GM12874 (cell line): ENCODE results near the gene GALNT18.

ENCODE experiments used
- CTCF ChIP-seq: IDR thresholded peaks from 2 replicates; pipeline ENCODE4 v1.5.1; 2011; ENCODE audit warnings: low read depth, mild to moderate bottlenecking, control low read depth, low read length, moderate library complexity; ENCODE audit not compliant: insufficient read depth

The GALNT18 gene

GRCh38 chr11:11513422-11513821, 108.4 kb downstream of the GALNT18 start:
- no peak for TF ChIP-seq CTCF

- no peak for TF ChIP-seq CTCF
Observed at GRCh38 chr11:11512929-11513328, 108.9 kb downstream of the GALNT18 start.

GRCh38 chr11:11512502-11512901, 109.3 kb downstream of the GALNT18 start:
- TF ChIP-seq CTCF = no peak

GRCh38 chr11:11512090-11512489, 109.7 kb downstream of the GALNT18 start:
- TF ChIP-seq CTCF = no peak

GRCh38 chr11:11510939-11511338, 110.9 kb downstream of the GALNT18 start:
- TF ChIP-seq CTCF = no peak

- TF ChIP-seq CTCF = no peak
Observed at GRCh38 chr11:11505692-11506091, 116.1 kb downstream of the GALNT18 start.

- no peak for TF ChIP-seq CTCF
Observed at GRCh38 chr11:11505190-11505589, 116.6 kb downstream of the GALNT18 start.

GRCh38 chr11:11504071-11504470, 117.7 kb downstream of the GALNT18 start:
- no peak for TF ChIP-seq CTCF
